ENCODE data around the gene RIMS4.
A peak's percentile ranks its signal among the peaks of the same experiment; 100 is the strongest.

Gene RIMS4

DNA sequence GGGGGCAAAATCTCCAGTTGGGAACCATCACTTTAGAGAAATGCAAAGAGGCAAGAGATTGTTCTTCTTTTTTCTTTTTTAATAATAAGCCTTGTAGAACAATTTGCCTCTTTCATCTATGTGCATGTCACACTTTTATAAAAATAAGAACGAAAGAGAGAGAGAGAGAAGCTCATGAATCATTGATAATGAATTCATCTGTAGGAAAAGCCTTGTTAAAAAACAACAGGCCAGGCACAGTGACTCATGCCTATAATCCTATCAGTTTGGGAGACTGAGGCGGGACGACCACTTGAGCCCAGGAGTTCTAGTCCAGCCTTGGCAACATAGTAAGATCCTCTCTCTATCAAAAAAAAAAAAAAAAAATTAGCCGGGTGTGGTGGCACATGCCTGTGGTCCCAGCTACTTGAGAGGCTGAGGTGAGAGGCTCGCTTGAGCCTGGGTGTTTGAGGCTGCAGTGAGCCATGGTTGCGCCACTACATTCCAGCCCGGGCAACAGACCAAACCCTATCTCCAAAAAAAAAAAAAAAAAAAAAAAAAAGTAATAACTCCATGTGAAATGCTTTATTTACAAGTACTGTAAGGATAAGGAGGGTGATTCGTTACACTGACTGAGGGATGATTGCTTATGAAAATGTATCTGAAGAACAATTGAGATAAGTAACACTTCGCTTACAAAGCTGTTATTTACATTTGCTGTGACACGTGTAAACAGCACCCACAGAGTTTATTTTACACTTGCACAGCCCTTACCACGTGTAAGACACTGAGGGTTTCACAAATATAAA, 89.2 kb downstream of the RIMS4 start:
- DNase-seq (ENCODE audit: low read depth, low spot score) = no peak

DNA sequence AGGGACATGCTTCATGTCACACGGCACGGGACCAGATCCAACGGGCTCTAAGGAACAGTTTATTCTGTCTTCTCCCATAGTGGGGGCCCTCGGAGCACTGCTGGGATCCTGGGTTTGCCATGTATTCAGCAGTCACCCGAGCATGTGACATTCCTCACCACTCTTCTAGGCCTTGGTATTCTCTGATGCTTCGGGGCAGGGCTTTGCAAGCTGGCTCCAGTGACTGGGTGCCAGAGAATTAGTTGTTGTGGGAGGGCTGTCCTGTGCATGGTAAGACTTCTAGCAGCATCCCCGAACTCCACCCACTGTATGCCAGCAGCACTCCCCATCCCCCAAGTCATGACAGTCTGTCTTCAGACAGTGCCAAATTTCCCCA, 89.7 kb downstream of the RIMS4 start:
- DNase-seq (ENCODE audit: low read depth, low spot score) = no peak

GRCh38 chr20:44719841-44720240, 90.5 kb downstream of the RIMS4 start:
- no peak for DNase-seq (ENCODE audit: low read depth, low spot score)

- no peak for DNase-seq (ENCODE audit: low read depth, low spot score)
Measured at GRCh38 chr20:44717986-44718385, 92.4 kb downstream of the RIMS4 start.

DNA sequence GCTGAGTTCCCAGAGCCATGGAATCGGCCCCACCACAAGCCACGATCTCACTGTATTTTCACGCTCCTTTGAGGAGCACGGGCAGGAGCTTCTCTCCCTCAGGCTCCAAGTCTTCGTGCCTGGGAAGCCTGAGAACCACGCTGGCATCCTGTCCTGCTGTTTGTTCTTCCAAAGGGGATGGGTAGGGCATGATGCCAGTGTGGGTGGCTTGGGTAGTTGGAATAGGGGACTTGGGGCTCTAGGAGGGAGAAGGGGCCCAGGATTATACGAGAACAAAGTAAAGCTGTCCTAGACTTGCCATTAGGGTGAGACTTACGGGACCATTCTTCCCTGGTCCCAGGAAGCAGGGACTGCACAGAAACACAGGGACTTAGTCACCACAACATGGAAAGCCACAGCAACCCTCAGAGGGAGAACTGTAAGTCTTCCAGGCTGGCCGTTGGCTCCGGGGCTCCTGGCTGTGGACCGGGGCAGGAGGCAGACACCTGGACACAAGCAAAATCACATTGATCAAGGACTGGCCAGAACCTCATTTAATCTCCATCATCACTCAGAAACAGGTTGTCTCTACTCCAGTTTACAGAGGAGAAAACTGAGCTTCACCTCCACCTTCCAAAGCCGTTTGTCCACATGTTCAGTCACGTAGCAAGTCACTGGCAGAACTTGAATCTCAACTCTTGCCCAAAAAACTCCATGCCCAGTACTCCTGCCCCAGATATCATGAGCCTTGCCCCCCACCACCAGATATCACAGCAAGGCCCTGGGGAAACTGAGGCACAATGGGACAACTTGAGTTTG, 93.8 kb downstream of the RIMS4 start:
- no peak for DNase-seq (ENCODE audit: low read depth, low spot score)

DNA sequence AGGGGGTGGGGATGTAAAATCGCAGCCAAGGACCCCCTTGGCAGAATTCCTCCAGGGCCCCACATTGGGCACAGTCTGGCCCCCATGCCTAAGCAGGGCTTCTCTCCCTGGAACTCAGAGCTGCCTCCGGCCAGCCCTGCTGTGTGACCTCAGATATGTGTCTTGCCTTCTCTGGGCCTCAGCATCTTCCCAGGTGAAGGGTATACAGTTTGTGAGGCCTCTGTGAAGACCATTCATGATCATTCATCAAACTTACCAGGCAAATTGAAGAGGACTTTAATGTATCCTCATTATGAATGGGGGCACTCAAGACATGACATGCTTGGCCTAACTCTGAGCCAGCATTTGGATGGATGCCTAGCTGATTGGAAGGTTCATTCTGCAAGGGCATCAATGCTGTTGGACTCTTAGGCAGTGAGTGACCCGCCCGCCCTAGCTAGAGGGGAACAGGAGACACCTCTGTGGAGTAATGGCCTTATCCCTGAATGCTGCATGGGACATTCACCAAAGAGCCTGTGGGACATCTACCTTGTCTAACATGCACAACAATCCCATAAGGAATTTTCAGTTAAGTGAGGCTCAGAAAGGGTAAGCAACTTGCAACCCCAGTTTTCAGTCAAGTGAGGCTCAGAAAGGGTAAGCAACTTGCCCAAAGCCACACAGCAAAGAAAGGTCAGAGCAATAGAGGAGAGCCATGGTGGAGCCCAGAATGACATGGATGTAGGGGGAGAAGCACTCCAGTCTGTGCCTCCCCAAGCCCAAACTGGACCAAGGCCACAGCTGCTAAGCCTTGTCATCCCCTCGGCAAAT, 94.6 kb downstream of the RIMS4 start:
- DNase-seq (ENCODE audit: low read depth, low spot score) = no peak

DNA sequence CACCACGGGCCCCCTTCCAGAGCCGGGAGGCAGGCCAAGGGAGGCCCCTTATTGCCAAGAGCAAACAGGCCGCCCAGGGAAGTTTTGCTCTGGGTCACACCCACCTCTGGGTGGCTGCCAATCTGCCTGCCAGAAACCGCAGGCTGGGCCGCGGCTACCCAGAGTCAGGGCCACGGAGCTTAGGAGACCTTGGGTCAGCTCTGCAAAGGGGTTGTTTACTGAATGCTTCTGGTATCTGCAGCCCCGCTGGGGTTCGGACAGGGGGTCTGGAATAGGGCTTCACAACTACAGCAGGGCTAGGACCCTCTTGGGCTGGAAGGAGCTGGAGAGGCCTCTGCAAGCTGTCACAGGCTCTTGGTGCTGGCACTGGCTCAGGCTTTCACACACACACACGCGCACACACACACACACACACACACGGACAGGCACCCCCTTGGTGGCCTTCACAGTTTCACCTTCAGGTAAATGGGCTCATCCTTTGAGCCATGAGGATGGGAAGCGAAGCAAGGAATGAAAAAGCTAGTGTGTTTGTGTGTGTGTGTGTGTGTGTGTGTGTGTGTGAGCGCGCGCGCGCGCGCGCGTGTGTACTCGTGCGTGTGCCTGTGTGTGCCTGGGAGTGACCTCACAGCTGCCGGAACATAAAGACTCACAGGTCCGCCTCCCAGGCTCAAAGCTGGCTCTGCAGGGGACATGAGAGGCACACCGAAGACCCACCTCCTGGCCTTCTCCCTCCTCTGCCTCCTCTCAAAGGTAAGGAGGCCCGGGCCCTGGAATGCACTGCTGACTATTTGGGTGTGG, 95.4 kb downstream of the RIMS4 start, which contains the start of gene CCN5:
Gene CCN5, plus strand, starts transcription at position 669 of the 798 bp plus-strand sequence. Its CDS starts 22 bp downstream, at position 691.
- DNase-seq (ENCODE audit: low read depth, low spot score) = peak; percentile 77

DNA sequence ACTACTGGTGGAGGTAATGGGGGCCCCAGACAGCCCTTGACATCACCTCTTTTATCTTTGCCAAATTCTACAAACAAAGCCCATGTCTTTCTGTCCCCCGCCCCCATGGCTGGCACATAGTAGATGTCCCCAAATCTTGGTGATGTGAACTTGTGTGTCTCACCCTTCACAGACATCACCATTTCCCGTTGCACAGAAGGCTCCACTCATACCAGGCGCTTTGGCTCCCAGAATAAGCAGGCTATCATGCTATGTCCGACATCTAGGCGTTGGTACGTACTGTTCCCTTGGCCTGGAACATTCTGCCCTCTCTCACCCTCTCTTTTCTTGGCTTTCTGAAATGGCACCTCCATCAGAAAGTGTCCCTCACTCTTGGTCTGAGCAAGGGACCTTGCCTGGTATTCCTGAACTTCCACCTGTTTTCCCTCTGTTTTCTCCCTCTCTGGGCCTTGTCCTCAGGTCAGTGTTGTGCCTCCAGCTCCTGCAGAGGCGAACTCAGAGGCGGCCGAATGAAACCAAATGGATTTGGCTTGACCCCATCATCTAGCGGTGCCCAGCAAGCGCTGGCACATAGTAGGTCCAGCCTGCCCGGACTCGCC, 96.1 kb downstream of the RIMS4 start:
- DNase-seq (ENCODE audit: low read depth, low spot score) = no peak

DNA sequence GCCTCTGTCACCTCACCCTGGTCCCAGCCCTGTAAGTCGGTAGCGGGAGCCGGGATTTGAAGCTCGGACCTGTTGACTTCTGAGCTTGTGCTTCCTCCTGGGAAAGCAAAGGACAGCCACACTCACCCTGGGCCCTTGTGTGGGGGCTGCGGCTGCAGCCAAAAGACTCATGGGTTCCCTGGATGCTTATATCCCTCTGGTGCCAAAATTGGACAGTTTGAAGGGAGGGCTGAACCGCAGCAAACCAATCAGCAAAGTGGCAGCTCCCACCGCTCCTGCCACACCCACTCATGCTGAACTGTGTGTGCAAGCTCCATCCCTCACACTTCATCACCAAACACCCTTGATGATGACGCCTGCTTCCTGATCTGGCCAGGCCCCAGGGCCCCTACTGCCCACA, 99.1 kb downstream of the RIMS4 start:
- no peak for DNase-seq (ENCODE audit: low read depth, low spot score)

DNA sequence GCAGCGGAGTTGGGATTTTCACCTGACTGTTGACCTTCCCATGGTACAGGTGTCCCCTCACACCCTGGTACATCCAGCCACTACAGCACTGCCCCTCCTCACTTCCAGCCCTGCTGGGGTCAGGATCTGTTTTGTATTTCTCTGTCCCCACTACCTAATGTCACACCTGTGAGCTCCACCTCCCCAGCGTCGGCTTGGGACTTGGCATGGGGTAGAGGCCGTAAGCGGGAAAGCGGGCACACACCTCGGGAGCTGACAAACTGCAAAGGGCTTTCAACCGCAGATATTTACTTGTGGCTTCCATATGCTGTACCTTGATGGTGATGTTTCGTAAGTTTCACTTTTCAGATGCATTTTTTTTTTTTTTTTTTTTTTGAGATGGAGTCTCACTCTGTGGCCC, 100.5 kb downstream of the RIMS4 start:
- DNase-seq (ENCODE audit: low read depth, low spot score) = no peak

- DNase-seq (ENCODE audit: low read depth, low spot score) = no peak
Measured at GRCh38 chr20:44709380-44709779, 101.0 kb downstream of the RIMS4 start.

GRCh38 chr20:44707018-44707579, 103.2 kb downstream of the RIMS4 start:
- DNase-seq (ENCODE audit: low read depth, low spot score) = no peak

- DNase-seq (ENCODE audit: low read depth, low spot score) = no peak
Measured at GRCh38 chr20:44706301-44707017, 103.9 kb downstream of the RIMS4 start.

DNA sequence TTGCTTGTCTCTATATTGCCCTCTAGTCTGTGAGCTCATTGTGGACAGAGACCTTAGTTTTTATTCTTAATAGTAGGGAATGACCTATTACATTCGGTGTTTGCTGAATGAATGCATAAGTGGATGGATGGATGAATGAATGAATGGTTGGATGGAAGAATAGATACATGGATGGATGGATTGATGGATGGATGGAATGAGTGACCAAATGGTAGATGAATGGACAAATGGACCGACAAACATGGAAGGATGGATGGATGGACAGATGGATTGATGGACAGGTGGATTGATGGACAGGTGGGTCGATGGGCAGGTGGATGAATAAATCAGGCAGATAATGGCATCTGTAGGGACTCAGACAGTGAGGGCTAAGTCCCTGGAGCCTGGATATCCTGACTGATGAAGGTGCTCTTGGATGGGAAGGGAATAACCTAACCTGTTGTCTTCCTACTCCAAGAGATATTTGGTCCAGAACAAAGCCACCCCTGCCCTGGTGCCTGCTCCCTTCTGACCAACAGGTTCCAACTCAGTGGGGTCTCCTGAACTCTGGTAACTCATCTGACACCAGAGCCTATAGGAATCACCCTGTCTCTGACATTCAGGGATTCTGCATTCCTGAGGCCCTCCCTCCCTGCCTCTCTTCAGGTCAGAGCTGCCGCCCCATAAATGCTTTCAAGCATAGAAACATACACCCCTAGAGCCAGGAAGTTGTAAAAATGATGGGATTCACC, 104.8 kb downstream of the RIMS4 start:
- DNase-seq (ENCODE audit: low read depth, low spot score) = no peak

DNA sequence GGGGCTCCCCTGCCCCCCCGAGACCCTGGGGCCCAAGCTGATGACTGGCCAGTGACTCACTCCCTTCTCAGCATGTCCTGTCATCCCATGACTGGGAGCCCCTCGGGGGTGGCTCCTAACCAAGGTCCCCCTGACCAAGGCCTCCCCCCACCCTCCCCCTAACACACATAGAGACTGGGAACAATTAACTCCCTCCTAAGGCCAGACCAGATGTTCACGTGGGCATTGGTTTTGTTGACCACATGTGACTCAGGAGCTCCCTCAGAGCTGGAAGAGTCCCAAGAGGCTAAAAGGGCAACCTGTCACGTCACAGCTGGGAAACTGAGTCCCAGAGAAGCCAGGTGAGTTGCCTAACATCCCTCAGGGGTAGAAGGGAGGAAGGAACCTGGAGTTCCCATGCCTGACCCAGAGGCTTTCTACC, 105.8 kb downstream of the RIMS4 start:
- no peak for DNase-seq (ENCODE audit: low read depth, low spot score)

DNA sequence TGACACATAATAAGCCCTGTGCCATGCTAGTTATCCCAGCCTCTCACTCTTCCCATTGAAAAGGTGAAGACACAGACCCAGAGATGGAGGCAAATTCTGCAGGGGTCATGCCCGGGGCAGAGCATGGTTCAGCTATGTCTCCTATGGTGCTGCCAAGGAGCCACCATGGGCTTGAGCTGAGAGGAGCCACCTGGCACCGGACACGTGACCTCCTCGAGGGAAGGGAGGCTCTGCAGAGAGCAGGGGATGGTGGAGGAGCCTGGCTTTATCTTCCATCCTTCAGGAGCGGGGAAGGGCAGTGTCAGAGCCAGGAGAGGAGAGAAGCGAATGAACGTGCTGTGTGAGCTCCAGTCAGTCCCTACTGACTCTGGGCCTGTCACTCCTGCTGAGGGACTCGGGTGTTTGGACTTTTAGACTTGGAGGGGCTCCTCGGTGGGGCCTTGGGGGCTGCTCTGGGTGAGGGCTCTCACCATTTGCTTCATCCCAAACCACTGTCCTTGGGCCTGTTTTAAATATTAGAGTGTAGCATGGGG, 106.3 kb downstream of the RIMS4 start:
- DNase-seq (ENCODE audit: low read depth, low spot score) = no peak

DNA sequence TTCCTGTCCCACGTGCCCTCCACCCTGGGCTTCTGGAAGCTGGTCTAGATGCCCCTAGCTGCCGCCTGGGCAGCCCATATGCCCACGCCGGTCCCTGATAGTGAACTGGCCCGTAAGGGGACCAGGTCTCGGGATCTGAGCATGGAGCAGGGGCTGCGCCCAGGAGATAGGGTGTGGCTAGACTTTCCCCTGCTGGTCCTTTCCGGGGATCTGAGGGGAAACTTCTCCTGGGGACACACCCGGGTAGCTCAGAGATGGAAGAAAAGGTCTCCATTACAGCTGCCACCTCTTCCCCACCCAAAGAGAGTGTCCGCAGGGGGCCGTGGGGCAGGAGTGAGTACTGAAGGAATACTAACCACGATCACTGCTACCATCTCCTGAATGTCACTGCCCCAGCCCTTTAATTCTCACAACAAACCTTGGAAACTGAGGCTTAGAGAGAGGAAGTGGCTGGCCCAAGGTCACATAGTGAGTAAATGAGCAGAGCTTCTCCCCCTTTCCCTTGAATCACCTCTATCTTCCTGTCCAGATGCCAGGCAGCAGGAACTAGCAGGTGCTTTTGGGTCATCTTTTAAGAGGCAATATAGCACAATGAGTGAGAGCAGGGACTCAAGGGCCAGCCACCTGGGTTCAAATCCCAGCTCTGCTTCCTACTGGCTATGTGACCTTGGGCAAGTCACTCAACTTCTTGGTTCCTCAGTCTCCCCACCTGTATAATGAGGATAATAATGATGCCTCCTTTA, 107.0 kb downstream of the RIMS4 start:
- DNase-seq (ENCODE audit: low read depth, low spot score) = no peak

DNA sequence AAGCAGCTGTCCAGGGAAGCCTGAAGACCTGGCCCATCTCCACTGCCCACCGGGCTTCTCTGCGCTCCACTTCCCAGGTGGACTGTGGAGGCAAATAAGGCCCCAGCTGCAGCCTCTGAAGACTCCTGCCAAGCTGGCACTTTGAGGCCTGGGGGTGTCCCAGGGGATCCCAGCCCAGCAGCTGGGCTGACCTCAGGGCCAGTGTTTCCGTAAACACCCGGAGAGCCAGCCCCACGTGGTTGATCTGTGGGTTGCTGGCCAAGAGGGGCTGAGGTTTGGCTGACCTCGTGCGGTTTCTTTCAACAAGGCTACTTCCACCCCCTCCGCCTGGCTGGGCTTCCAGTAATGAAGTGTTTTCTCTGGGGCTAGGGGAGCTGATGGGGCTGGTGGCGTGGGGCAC, 107.6 kb downstream of the RIMS4 start:
- peak; percentile 86 for DNase-seq (ENCODE audit: low read depth, low spot score)

All from smooth muscle cell of the brain vasculature (primary cell).